Inferior parietal cortex (tissue), 1 donor: ENCODE data around the gene AEBP1.

ENCODE experiments used
- DNase-seq: peaks from one replicate; pipeline ENCODE4 v3.0.0-alpha.2; 2016; ENCODE audit errors: extremely low spot score

The AEBP1 gene

DNA sequence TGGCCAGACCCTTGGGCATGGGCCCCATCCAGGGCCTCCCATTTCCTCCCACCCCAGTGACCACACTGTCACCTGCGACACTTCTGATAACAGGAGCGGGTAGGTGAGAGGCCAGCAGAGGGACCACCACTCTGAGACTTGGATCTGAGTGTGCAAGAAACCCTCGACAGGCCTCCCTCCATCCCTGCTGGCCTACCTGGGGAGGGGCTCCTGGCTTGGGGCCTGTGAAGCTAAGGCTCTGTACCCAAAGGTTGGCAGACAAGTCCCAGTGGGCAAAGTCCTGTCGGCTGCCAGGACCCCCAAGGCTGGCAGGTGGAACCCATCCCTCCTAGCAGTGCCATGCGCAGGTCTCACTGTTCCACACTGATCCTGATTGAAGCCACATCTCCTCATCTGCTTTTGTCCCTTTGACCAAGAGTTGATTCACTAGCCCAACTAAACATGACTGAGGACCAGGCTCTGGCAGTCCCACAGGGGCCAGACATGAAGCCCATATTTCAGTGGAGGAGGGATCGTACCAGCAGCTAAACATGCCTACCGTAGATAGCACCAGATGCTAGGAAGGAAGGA, 37.6 kb upstream of the AEBP1 start:
- no peak for DNase-seq

DNA sequence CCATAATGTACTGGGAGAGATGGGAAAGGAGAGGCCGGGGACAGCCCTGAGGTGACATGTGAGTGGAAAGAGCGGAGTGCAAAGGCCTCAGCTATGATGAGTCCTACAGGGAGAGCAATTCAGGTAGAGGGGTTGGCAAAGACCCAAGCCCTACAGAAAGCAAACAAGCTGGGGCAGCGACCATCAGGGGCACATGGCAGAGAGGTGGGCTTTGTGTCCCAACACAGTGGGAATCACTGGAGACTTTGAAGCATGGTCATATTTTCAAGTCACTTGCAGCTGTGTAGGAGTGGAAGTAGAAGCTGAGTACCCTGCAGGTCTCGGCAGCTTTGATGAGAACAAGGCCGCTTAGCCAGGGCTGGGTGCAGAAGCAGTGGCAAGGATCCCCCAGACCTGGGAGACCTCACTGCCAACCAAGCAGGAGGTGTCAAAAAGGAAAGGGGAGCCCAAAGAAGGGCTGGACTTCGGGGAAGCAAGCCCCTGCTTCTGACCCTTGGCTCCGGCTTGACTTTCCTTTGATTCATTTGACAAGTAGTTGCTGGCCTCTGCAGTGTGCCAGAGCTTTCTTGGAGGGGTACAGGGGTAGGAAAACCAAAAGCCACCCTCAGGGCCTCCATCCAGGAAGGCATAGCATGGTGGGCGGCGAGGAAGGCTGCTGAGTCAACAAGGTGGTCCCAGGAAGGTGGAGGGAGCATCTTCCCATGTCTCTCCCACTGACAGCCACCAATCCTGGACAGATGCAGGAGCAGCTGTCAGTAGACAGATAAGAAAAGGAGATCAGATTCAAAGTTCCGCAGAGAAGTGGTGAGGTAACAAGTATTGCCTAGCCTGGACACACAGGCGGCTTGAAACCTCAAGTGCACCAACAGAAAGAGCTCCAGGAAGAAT, 36.8 kb upstream of the AEBP1 start:
- no peak for DNase-seq

DNA sequence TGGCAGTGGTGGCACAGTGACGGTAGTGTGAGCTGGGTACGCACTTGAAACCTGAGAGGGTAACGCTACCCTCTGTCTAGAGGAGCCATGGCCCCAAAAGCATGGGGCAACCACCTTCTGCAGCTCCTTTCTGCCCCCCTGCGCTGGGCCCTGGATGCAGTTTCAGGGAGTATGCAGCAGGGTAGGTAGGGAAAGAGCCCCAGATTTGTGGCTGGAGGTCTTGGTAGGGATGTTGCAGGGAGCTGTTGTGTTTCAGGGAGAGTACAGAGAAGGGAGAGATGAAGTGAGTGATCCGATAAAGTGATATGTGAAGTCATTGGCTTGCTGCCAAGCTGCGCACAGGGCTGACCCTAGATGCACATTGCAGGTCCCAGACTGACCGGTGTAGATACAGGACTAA, 36.1 kb upstream of the AEBP1 start:
- no peak for DNase-seq

DNA sequence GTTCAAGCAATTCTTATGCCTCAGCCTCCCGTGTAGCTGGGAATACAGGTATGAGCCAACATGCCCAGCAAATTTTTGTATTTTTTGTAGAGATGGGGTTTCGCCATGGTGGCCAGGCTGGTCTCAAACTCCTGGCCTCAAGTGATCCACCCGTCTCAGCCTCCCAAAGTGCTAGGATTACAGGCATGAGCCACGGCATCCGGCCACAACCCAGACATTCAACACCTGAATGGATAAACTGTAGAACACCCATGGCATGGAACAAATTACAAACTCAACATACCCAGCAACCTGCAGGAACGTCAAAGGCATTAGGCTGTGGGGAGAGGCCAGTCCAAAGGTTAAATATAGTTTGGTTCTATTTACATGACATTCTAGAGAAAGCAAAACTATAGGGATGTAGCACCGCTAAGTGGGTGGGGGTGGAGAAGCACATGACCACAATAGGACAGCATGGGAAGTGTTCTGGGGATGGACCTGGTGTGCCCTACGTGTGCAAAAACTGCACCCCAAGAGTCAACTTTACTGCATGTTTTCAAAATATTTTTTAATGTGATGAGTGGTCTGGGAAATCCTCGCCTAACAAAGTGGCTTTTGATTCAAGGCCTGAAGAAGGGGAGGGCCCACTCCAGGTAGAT, 32.3 kb upstream of the AEBP1 start:
- DNase-seq = no peak

DNA sequence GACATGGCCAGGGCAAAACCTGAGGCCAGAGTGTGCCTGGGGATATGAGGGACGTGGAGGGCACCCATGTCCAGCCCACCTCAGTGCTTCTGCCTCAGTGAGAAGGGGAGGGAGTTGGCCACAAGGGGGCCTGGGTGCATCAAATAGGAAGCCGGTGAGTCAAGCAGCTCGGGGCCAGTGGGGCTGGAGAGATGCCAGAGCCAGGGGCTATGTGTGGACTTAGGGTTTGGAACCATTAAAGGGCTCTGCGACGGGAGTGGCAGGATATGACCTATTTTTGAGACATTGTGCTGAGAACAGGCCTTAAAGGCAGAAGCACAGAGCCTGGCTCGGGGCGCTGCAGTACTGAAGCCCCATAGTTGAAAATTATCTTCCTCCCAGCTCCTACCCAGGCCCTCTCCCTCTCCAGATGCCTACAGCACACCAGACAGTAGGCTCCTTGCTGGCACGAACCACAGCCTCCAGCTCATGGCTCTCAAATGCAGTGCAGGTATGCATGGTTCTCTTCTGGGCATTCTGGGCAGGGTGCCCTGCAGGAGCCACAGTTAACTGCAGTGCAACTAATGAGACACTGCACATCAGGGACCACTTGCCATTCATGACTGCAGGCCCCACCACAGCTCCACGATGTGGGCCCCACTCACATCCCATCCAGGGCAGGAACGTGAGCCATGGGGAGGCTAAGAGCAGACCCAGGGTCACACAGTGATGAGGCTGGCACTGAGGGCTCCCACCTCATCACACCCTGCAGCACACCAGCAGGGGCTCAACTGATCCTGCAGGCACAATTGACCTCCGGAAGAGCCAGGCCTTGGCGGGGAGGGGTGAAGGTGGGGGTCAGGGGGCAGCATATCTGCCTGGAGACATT, 31.5 kb upstream of the AEBP1 start:
- peak; percentile 44 for DNase-seq

DNA sequence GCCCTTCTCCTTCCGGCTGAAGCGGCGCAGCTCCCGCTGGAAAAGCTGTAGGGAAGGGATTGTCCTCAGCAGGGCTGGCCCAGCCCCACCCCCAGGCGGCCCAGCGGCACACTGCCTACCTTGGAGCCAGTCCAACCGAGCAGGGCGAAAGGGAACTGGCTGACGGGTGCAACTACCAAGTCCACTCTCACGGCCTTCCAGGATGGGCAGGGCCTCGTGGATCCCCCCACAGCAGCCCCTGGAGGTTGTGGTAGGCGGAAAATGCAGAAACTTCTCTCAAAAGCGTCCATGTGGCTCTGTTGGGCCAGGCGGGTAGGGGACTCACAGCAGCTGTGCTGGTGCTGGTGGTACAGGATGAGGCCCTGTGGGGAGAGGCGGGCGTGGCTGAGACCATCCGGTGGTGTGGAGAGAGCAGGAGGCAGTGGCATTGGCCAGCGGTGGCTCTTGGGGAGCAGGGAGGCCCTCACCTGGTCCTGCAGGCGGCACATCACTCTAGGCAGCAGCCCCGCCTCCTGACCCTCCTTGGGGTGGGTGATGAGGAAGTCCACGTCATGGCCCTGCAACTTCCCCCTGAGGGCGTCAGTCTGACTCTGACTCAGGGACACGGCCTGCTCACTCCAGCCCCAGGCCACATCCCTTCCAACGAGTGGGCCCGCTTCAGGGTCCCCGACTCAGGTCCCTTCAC, 30.3 kb upstream of the AEBP1 start:
- DNase-seq = peak; percentile 41

DNA sequence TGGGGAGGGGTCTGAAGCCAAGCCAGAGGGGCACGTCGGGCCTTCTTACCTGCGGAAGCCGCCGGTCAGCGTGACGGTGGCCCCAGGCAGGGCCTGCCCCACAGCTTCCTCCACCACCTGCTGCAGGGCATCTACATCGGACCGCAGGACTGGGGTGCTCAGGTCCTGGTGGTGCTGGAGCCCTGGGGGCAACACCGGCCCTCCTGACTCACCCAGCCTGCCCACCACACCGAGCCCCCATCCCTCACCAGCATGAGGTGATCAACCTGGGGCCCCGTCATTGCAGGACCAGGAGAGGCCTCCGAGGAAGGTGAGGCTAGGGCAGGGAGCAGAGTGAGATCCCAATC, 29.8 kb upstream of the AEBP1 start:
- DNase-seq = no peak

DNA sequence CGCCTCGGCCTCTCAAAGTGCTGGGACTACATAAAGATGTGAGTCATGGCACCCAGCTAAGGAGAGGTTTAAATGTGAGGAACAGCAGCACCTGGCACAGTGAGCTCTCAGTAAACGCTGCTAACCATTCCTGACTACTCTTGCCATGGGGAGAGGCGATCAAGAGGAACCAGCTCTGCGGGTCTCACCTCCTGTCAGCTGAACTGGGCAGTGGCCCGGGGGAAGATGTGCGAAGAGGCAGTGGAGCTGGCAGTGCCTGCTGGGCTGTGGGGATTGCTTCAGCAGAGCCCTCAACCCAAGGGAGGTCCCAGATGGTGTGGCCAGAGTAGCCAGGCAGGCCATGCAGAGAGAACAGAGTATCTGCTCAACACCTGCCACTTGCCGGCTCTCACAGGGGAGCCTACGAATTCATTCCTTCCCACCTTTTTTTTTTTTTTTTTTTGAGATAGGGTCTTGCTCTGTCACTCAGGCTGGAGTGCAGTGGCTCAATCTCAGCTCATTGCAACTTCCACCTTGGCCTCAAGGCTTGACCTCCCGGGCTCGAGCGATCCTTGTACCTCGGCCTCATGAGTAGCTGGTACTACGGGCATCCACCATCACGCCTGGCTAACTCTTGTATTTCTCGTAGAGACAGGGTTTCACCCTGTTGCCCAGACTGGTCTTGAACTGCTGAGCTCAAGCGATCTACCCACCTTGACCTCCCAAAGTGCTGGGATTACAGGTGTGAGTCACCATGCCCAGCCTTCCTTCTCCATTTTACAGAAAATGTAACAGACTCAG, 28.7 kb upstream of the AEBP1 start:
- DNase-seq = no peak

DNA sequence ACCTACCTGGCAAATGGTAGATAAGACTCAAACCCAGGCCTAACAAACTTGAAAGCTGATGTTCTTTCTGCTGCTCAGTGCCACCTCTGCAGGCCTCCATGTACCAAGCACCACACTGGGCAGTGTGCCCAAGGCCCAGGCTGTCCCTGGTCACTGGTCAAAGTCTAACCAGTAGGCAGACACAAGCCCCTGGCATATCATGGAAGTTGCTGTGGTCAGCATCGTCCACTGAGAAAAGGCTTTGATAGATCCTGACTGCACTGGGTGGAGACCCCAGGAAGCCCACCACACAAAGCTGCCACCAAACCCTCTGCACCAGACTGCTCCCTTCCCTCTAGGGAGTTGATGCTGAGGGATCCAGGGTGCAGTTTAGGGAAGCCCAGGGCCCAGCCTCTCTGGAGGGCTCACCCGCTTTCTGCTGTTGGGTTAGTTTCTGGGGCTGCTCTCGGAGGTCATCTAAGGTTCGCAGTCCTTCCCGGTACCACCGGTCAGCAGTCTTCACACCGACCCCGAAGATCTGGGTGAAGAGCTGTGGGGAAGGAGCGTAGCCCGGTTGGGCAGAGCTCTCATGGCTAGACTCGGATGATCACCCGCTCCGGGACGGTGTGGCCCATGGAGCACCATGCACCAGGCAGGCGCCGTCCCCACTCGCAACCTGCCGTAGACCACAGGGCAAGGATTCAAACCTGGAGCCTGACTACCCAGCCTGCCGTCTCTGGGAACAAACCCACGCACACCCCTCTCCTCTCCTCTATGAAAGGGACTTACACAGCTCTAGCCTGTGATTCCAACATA, 27.8 kb upstream of the AEBP1 start:
- DNase-seq = no peak

DNA sequence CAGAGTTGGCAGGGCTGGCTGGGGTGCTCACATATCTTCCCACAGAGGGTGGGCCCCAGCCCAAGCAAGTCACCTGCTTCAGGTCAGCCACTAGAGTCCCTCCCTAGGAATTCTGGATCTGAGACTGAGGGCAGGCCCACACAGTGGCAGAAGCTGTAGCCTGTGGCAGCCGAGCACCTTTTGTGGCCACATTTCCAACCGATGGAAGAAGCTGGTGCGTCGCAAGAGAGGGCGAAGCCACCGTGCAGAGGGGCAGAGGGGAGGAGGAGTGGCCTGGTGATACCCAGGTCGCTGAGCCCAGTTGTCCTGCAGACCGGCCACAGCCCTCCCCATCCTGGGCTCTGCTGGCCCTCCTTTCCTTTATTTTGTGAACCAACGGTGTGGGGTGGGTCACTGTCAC, 27.1 kb upstream of the AEBP1 start:
- no peak for DNase-seq

DNA sequence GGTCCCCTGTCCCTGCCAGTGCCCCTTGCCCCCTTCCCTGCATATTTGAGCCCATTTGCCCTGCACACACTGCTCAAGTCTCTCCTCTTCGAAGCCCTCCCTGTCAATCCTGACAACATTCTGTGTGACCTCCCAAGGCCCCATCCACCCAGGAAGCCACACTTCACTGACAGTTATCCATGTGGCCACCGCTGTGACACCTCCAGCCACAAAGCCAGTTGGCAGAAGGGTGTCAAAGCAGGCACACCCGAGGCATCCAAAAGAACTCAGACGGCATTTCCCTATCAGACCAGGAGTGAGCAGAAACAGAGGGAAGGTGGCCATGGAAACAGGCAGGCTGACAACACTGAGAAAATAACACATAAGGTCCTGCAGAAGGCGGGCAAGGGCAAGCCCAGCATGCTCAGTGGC, 26.5 kb upstream of the AEBP1 start:
- DNase-seq = no peak

DNA sequence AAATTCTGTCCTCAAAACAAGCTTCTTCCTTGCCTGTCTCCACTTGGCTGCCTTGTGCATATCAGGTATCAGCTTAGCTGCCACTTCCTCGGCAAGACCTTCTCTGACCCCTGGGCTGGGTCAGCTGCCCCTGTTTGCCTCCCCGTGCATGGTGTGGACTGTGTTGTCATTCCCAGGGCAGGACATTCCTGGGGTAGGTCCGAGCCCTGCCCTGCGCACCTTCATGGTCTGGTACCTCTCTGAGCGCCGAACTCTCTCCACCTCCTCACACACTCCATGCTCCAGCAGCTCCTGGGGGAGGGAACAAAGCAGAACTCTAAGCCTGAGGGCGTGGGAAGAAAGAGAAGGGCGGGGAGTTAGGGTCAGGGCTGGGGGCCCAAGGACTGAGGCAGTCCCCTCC, 25.6 kb upstream of the AEBP1 start:
- no peak for DNase-seq

DNA sequence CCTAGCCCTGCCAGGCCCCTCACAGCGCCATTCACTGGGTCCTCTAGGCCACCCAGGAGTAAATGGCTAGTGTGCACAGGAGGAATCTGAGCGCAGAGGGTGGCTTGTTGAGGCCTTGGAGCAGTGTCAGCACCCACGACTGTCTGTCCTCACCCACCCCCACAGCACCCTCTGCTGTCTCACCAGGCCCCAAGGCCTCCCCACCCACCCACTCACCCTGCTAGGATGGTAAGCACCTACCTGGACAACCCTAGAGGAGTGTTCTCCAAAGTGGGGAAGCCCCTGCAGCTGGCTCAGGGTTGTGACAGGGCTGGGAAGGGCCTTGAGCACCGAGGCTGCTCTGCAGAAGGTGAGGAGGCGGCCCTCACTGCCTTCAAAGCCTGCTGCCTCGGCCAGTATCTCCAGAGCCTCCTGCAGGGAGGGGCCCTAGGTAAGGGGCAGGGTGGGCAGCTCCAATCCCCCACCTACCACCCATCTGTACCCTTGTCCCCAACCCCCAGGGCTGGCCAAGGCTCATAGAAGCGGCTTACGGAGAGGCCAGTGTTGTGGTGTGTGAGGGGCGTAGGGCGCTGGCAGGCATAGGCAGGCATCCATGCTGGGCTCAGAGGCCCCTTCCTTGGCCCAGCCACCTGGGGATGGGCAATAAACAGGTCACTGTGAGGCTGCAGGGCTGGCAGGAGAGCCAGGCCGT, 24.7 kb upstream of the AEBP1 start:
- DNase-seq = no peak

DNA sequence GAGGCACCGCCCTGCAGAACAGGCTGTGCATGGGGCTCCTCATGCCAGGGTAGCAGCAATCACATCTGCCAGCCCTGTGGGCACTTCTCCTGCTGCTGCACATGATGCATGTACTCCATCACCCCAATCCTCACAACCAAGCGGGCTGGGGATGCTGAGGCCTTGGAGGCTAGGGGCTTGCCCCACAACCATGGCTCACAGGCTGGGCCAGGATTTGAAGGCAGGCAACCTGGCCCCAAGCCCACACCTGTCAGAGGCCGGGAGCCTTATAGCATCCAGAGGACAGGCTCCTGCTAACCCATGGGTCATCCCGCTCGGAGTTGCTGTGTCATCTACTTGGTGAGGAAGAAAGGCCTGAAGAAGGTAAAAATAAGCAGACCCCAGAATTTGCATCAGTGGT, 24.0 kb upstream of the AEBP1 start:
- DNase-seq = no peak

DNA sequence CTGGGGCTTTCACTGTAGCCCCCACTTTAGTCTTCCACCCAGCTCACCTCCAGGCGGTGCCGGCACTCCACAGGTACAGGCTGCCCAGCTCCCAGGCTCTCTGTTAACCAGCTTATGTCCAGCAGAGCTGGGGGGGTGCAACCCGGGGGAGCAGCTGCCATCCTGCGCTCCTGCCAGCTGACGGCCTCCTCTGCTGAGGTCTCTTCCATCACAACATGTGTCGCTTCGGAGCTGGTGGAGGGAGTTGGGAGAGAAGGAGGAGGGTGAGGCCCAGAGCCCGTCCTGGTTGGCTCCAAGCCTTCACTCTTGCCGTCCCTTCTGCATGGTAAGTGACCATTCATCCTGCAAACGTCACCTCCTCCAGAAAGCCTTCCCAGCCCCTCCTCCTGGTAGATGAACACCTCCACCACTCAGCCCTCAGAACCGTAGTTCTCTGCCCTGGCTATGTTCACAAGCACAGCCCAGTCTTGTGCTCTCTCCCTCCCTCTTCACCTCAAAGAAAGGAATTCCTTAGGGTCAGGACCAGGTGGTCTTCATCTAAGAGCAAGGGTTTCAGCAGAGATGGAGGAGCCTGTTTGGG, 23.4 kb upstream of the AEBP1 start:
- no peak for DNase-seq

DNA sequence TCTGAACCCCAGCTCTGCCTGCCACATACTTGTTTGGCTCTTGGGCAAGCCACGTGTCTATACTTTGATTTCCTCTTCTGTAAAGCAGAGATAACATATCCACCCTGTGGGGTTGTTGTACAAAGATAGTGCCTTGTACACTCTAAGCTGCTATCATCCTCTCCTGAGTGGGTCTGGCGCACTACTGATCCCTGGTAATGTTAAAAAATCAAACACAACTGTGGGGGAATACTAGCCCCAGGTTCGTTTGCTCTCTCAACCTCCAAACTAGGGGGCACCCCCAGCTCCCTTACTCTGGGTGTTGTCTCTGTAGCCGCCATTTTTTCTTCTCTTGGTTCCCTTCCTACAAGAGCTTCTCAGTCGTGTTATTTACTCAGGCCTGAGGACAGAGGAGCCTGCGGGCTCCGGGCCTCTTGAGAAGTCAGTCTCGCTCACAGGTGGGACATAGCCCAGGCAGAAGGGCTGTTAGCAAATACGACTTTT, 22.8 kb upstream of the AEBP1 start:
- no peak for DNase-seq

DNA sequence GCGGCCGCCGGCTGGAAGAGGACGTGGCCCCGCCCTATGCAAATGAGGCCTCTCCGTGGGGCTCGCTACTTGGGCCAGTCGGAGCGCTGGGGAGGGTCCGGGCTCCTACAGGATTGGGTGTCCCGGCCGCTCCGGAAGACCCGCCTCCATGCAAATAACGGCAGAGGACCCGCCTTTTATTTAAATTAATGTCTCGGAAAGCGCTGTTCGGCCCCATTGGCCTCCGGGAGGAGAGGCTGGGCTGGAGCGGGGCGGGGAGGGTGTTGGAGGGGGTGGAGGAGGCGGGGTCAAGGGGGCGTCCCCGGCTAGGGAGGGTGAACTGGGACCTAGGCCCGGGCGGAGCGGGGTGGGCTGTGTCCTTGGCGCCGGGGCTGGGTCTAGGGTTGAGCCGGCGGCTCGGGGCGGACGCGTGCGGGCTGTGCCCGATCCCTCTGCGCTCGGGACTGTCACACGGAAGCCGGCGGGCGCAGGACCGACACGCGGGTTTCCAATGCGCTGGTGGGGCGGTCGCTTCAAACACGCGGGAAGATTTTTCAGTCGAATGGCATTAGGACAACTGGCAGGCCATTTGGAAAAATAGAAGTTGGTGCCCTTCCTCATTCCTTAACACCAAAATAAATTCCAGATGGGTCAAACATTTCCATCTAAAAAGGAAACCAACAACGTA, 21.5 kb upstream of the AEBP1 start:
- DNase-seq = peak; percentile 97

DNA sequence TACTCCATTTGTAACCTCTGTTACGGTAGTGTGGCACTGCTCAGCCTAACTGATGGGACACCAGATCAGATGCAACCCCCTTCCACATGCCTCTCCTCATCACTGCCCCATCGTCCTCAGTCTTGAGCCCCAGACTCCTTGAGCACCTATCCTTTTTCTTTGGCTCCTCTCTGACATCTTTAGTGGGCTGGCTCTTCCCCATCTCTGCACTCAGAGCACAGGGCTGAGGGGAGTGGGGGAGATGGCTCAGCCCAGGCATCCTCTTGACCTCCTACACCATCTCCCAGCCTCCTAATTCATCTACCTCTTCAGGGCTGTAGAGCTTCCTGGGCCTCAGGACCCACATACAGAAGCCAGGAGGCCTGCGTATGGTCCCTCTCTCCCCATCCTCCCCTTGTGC, 20.3 kb upstream of the AEBP1 start:
- no peak for DNase-seq
